Astrocyte (in vitro differentiated cells and primary cell): Measurements from ENCODE around the gene BCAT1.

Experiments used
- EZH2 ChIP-seq: IDR thresholded peaks from 2 replicates; pipeline ENCODE4 v1.6.1; 2012; ENCODE audit warnings: mild to moderate bottlenecking, low read length, inconsistent platforms; ENCODE audit not compliant: insufficient read depth
- TF ChIP-seq, protein P1 (sequence below): IDR thresholded peaks from 2 replicates; pipeline ENCODE4 v1.5.1; 2011; ENCODE audit warnings: low read depth, mild to moderate bottlenecking, inconsistent platforms, low read length, moderate library complexity; ENCODE audit not compliant: insufficient read depth

DNA sequence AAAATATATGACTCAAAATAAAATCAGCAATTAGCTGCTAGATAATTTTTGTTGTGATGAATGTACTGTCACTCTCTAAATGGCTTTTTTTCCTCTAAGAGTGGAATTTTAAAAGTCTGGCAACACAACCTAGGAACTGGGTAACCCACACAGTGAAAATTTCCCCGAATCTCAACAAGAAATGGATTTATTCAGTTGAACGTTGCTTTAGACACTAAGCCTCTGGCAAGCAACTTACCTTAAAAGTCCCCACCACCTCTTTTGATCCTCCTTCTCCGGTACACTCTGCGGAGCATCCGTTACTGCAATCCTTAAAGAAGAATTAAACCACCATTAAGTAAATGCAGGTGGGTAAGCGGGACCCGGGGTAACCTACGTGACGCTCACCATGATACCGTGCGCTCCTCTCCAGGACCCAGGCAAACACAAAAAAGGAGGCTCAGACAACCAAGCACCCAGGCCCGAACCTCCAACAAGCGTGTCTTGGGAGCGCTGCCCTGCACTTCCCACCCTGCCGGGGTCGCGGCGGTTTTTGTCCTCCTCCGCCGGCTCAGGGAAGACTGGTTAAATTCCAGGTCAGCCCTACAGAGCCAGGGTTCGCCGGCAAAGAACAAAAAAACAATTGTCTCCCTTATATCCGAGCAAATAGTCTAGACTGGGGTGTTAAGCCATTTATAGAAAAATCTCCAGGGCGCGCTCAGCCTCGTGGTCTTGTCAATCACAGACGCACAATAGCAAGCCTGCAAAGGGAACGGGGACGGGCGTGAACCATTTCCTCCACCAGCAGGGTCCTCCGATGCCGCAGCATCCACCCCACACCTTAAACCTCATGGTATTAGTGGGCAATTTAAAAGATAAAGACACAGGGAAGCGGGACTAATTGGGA, 47.1 kb downstream of the BCAT1 start:
- TF ChIP-seq, protein P1, sequence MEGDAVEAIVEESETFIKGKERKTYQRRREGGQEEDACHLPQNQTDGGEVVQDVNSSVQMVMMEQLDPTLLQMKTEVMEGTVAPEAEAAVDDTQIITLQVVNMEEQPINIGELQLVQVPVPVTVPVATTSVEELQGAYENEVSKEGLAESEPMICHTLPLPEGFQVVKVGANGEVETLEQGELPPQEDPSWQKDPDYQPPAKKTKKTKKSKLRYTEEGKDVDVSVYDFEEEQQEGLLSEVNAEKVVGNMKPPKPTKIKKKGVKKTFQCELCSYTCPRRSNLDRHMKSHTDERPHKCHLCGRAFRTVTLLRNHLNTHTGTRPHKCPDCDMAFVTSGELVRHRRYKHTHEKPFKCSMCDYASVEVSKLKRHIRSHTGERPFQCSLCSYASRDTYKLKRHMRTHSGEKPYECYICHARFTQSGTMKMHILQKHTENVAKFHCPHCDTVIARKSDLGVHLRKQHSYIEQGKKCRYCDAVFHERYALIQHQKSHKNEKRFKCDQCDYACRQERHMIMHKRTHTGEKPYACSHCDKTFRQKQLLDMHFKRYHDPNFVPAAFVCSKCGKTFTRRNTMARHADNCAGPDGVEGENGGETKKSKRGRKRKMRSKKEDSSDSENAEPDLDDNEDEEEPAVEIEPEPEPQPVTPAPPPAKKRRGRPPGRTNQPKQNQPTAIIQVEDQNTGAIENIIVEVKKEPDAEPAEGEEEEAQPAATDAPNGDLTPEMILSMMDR, result no peak
- no peak for TF ChIP-seq EZH2
